ENCODE data around the gene PLCB1. TPM values are rescaled to one million over a fixed set of nuclear protein-coding genes. Genes with fewer than 3 reads are reported as not detected.

The PLCB1 gene
- total and polyA plus RNA-seq, 4 donors: 1.6 to 43.8 (median 6.1) TPM

DNA sequence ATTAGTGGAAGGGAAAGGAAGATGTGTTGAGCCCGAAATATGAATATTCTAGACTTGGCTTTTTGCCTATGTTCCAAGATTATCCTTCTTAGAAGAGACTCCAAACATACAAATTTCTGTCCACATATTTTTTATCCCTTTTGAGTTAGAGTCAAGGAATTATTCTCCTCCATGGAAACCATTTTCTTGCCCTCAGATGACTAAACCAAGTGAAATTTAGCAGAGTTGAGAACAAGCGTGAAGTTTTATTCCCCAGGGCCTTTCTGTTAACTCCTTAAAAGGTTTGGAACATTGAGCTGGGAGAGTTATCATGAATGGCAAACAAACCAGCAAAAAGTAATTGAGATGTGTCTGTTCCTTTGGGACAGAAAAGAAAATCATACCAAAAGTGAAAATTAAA lies 650.7 kb downstream of the PLCB1 start:
- H3K9ac ChIP-seq (ENCODE audit: insufficient read depth in 1 of 2, low read length in 2 of 2): no peak overlapping the region
- ATAC-seq (ENCODE audit: insufficient read depth, low FRiP score): no peak
- peaks cover 0 to 3% (median 0%) of the 10 kb centered on the region in 5 donors for H3K4me1 ChIP-seq (ENCODE audit: control insufficient read depth in 5 of 5, insufficient read depth in 5 of 5, low read length in 5 of 5)
- no peak overlapping the region for H3K4me3 ChIP-seq
- 78 to 89% methylated on average over 2 of the region's 2 CpGs for WGBS, 2 donors
- no peaks in the 10 kb centered on the region for H3K36me3 ChIP-seq (ENCODE audit: control insufficient read depth in 4 of 4, insufficient read depth in 4 of 4, low read length in 4 of 4)
- no peak for DNase-seq
- no peaks in the 10 kb centered on the region for H3K27me3 ChIP-seq (ENCODE audit: control insufficient read depth in 3 of 3, insufficient read depth in 3 of 3, low read length in 2 of 3)
- H3K9me3 ChIP-seq (ENCODE audit: control insufficient read depth in 4 of 4, insufficient read depth in 3 of 4, low read length in 3 of 4): no peaks in the 10 kb centered on the region
- no peak overlapping the region for H3K27ac ChIP-seq (ENCODE audit: low read depth in 1 of 2, low read length in 1 of 2)
- TF ChIP-seq, protein P1, sequence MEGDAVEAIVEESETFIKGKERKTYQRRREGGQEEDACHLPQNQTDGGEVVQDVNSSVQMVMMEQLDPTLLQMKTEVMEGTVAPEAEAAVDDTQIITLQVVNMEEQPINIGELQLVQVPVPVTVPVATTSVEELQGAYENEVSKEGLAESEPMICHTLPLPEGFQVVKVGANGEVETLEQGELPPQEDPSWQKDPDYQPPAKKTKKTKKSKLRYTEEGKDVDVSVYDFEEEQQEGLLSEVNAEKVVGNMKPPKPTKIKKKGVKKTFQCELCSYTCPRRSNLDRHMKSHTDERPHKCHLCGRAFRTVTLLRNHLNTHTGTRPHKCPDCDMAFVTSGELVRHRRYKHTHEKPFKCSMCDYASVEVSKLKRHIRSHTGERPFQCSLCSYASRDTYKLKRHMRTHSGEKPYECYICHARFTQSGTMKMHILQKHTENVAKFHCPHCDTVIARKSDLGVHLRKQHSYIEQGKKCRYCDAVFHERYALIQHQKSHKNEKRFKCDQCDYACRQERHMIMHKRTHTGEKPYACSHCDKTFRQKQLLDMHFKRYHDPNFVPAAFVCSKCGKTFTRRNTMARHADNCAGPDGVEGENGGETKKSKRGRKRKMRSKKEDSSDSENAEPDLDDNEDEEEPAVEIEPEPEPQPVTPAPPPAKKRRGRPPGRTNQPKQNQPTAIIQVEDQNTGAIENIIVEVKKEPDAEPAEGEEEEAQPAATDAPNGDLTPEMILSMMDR (IDR thresholded peaks at IDR 0.05; ENCODE audit: control extremely low read depth, extremely low read depth): no peak

GRCh38 chr20:8783734-8784133 lies 651.7 kb downstream of the PLCB1 start:
- 93 to 100% methylated on average over 1 of the region's 1 CpG for WGBS, 2 donors
- ATAC-seq (ENCODE audit: insufficient read depth, low FRiP score): no peak
- Histone ChIP-seq H3K9ac (ENCODE audit: insufficient read depth in 1 of 2, low read length in 2 of 2) (no peak overlapping the region), H3K9me3 (ENCODE audit: control insufficient read depth in 4 of 4, insufficient read depth in 3 of 4, low read length in 3 of 4) (no peaks in the 10 kb centered on the region), H3K36me3 (ENCODE audit: control insufficient read depth in 4 of 4, insufficient read depth in 4 of 4, low read length in 4 of 4) (no peaks in the 10 kb centered on the region), H3K27me3 (ENCODE audit: control insufficient read depth in 3 of 3, insufficient read depth in 3 of 3, low read length in 2 of 3) (no peaks in the 10 kb centered on the region), H3K27ac (ENCODE audit: low read depth in 1 of 2, low read length in 1 of 2) (no peak overlapping the region), H3K4me3 (no peak overlapping the region), H3K4me1 (ENCODE audit: control insufficient read depth in 5 of 5, insufficient read depth in 5 of 5, low read length in 5 of 5) (peaks cover 0 to 3% (median 0%) of the 10 kb centered on the region in 5 donors)
- no peak for DNase-seq
- TF ChIP-seq, protein P1 (IDR thresholded peaks at IDR 0.05; ENCODE audit: control extremely low read depth, extremely low read depth): no peak

- H3K9me3 ChIP-seq (ENCODE audit: control insufficient read depth in 4 of 4, insufficient read depth in 3 of 4, low read length in 3 of 4): no peaks in the 10 kb centered on the region
- ATAC-seq (ENCODE audit: insufficient read depth, low FRiP score) (no peak), DNase-seq (no peak)
- peaks cover 0 to 3% (median 0%) of the 10 kb centered on the region in 4 donors for H3K36me3 ChIP-seq (ENCODE audit: control insufficient read depth in 4 of 4, insufficient read depth in 4 of 4, low read length in 4 of 4)
- no peaks in the 10 kb centered on the region for H3K27me3 ChIP-seq (ENCODE audit: control insufficient read depth in 3 of 3, insufficient read depth in 3 of 3, low read length in 2 of 3)
- peaks cover 0 to 3% (median 0%) of the 10 kb centered on the region in 5 donors for H3K4me1 ChIP-seq (ENCODE audit: control insufficient read depth in 5 of 5, insufficient read depth in 5 of 5, low read length in 5 of 5)
- no peak overlapping the region for H3K27ac ChIP-seq (ENCODE audit: low read depth in 1 of 2, low read length in 1 of 2)
- no peak overlapping the region for H3K9ac ChIP-seq (ENCODE audit: insufficient read depth in 1 of 2, low read length in 2 of 2)
- no peak overlapping the region for H3K4me3 ChIP-seq
- TF ChIP-seq, protein P1 (IDR thresholded peaks at IDR 0.05; ENCODE audit: control extremely low read depth, extremely low read depth): no peak
- WGBS, 2 donors: 95 to 97% methylated on average over 6 of the region's 6 CpGs
These were observed 654.3 kb downstream of the PLCB1 start for GRCh38 chr20:8786383-8786782.

GRCh38 chr20:8787090-8787489 lies 655.0 kb downstream of the PLCB1 start:
- no peaks in the 10 kb centered on the region for H3K27me3 ChIP-seq (ENCODE audit: control insufficient read depth in 3 of 3, insufficient read depth in 3 of 3, low read length in 2 of 3)
- H3K9ac ChIP-seq (ENCODE audit: insufficient read depth in 1 of 2, low read length in 2 of 2): no peak overlapping the region
- no peak for ATAC-seq (ENCODE audit: insufficient read depth, low FRiP score)
- no peaks in the 10 kb centered on the region for H3K9me3 ChIP-seq (ENCODE audit: control insufficient read depth in 4 of 4, insufficient read depth in 3 of 4, low read length in 3 of 4)
- H3K36me3 ChIP-seq (ENCODE audit: control insufficient read depth in 4 of 4, insufficient read depth in 4 of 4, low read length in 4 of 4): peaks cover 0 to 3% (median 0%) of the 10 kb centered on the region in 4 donors
- H3K27ac ChIP-seq (ENCODE audit: low read depth in 1 of 2, low read length in 1 of 2): no peak overlapping the region
- TF ChIP-seq, protein P1 (IDR thresholded peaks at IDR 0.05; ENCODE audit: control extremely low read depth, extremely low read depth): no peak
- 83 to 87% methylated on average over 3 of the region's 3 CpGs for WGBS, 2 donors
- H3K4me1 ChIP-seq (ENCODE audit: control insufficient read depth in 5 of 5, insufficient read depth in 5 of 5, low read length in 5 of 5): peaks cover 0 to 3% (median 0%) of the 10 kb centered on the region in 5 donors
- no peak overlapping the region for H3K4me3 ChIP-seq
- no peak for DNase-seq
